Hepatocyte (in vitro differentiated cells): Measurements from ENCODE around the gene NBPF1. TPM values are rescaled to one million over a fixed set of nuclear protein-coding genes. Genes with fewer than 3 reads are reported as not detected.
"Not testable (repeated sequence)": the region's sequence is repeated elsewhere in the genome, so short reads cannot be mapped to it uniquely, and the experiment has no call there.

Experiments used
- DNase-seq: peaks from one replicate; pipeline ENCODE4 v3.0.0-alpha.2; 2016; ENCODE audit warnings: low spot score
- H2AFZ ChIP-seq: fragments of 200-600 bp; sonication (generic); 2 replicates; pipeline ENCODE4 v1.6.0; 2016; ENCODE audit warnings: antibody characterized with exemption, mild to moderate bottlenecking
- H3K27ac ChIP-seq: fragments of 200-600 bp; sonication (generic); 2 replicates; pipeline ENCODE4 v1.5.1; 2016; ENCODE audit warnings: mild to moderate bottlenecking
- H3K27me3 ChIP-seq: fragments of 200-600 bp; sonication (generic); 2 replicates; pipeline ENCODE4 v1.6.1; 2016
- H3K36me3 ChIP-seq: fragments of 200-600 bp; sonication (generic); replicated peaks from 2 replicates; pipeline ENCODE4 v1.5.1; 2016; ENCODE audit warnings: low read depth; ENCODE audit not compliant: insufficient read depth
- H3K4me1 ChIP-seq: fragments of 200-600 bp; sonication (generic); 2 replicates; pipeline ENCODE4 v1.5.1; 2016; ENCODE audit warnings: mild to moderate bottlenecking, moderate library complexity; ENCODE audit not compliant: insufficient read depth
- H3K4me2 ChIP-seq: fragments of 200-600 bp; sonication (generic); 2 replicates; pipeline ENCODE4 v1.6.0; 2016
- H3K4me3 ChIP-seq: fragments of 200-600 bp; sonication (generic); 2 replicates; pipeline ENCODE4 v1.5.1; 2016; ENCODE audit warnings: mild to moderate bottlenecking
- H3K79me2 ChIP-seq: fragments of 200-600 bp; sonication (generic); 2 replicates; pipeline ENCODE4 v1.6.0; 2017; ENCODE audit warnings: mild to moderate bottlenecking
- H3K9me2 ChIP-seq: fragments of 200-600 bp; sonication (generic); replicated peaks from 2 replicates; pipeline ENCODE4 v1.6.0; 2017; ENCODE audit warnings: mild to moderate bottlenecking; ENCODE audit not compliant: insufficient read depth
- H3K9me3 ChIP-seq: fragments of 200-600 bp; sonication (generic); 2 replicates; pipeline ENCODE4 v1.5.1; 2016; ENCODE audit warnings: low read depth, mild to moderate bottlenecking
- H4K20me1 ChIP-seq: fragments of 200-600 bp; sonication (generic); 2 replicates; pipeline ENCODE4 v1.6.0; 2016; ENCODE audit warnings: mild to moderate bottlenecking; ENCODE audit not compliant: insufficient read depth, poor library complexity, severe bottlenecking
- CTCF ChIP-seq: fragments of 200-600 bp; sonication (generic); IDR thresholded peaks from 2 replicates; pipeline ENCODE4 v1.5.1; 2016; ENCODE audit warnings: antibody characterized with exemption, mild to moderate bottlenecking; ENCODE audit not compliant: poor library complexity
- EZH2 ChIP-seq: fragments of 200-600 bp; sonication (generic); IDR thresholded peaks from 2 replicates; pipeline ENCODE4 v1.6.1; 2016; ENCODE audit warnings: antibody characterized with exemption, mild to moderate bottlenecking, borderline replicate concordance
- EZH2phosphoT487 ChIP-seq: fragments of 200-600 bp; sonication (generic); IDR thresholded peaks from one replicate; pipeline ENCODE4 v1.6.1; 2018; ENCODE audit warnings: antibody characterized with exemption, mild to moderate bottlenecking, low read depth, moderate library complexity; ENCODE audit not compliant: unreplicated experiment, severe bottlenecking
- WGBS: methylation state at CpG from one replicate; pipeline ENCODE4 v1.1.6; 2016; ENCODE audit warnings: low lambda C conversion rate; ENCODE audit errors: missing lambda C conversion rate; 5-methylcytosine and 5-hydroxymethylcytosine counted together
- polyA plus RNA-seq: library from polyadenylated mRNA; unstranded; fragments of >200 nt; fragmentation: Nextera tagmentation; extraction: Ambion mirVana; gene quantifications from 2 replicates; pipeline ENCODE4 v1.2.1, GENCODE V29; 2016
- total RNA-seq: library from RNA; depleted of rRNA; stranded (reverse); fragments of >200 nt; gene quantifications from 2 replicates; pipeline ENCODE4 v1.2.3, GENCODE V29; 2014

NBPF1 gene
- total and polyA plus RNA-seq, 2 experiments from 2014 or later, result 31.7 to 57.1 TPM

DNA sequence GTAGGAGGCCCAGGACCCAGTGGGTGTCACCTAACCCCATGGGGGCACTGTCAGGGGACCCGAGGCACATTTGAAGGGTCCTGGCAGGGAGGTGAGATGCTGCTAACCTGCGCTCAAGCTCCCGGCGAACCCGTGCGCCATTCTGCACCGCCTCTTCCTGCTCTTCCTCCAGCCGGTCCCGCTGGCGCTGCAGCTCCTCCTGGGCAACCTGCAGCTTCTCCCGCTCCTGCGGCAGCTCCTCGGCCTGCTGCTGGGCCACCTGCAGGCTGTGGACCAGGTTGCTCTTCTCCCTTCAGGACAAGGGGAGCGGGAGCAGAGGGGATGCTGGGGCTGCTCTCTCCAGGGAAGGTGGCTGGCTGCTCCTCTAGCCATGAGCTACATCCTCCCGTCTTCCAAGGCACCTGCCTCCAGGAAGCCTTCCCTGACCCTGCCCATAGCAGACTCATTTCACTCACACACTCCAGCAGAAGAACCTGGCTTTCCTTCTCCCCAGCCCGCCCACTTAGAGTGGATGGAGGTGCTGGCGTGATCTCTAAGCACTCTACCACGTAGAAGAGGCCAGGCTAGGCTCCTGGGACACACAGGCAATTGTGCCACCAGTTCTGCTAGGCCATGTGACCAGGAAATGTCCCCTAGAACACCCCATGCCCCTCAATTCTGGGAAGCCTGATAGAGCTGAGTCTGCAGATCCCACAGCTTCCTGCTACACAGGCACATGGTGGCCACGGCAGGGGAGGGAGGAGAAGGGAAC, 15.2 kb upstream of the NBPF1 start:
- Histone ChIP-seq H3K27ac (no peak overlapping the region), H3K4me1 (no peaks in the 10 kb centered on the region), H2AFZ (no peak overlapping the region), H3K9me3 (no peaks in the 10 kb centered on the region), H3K4me3 (no peak overlapping the region), H3K36me3 (peaks cover 6% of the 10 kb centered on the region), H3K9me2 (no peaks in the 10 kb centered on the region), H3K27me3 (no peaks in the 10 kb centered on the region), H3K4me2 (no peak overlapping the region), H3K79me2 (peaks cover 2% of the 10 kb centered on the region), H4K20me1 (no peaks in the 10 kb centered on the region)
- WGBS, result 92% methylated on average over 19 of the region's 19 CpGs
- no peak for DNase-seq
- TF ChIP-seq CTCF (no peak), EZH2phosphoT487 (no peak), EZH2 (no peak)

- WGBS, result 89% methylated on average over 15 of the region's 15 CpGs
- H3K27me3 ChIP-seq, H3K27ac ChIP-seq, H3K4me1 ChIP-seq, H4K20me1 ChIP-seq, H3K79me2 ChIP-seq, H3K36me3 ChIP-seq, H2AFZ ChIP-seq, H3K4me2 ChIP-seq, H3K4me3 ChIP-seq, H3K9me3 ChIP-seq, H3K9me2 ChIP-seq, DNase-seq: not testable (repeated sequence)
Observed at GRCh38 chr1:16626409-16626983, 13.1 kb upstream of the NBPF1 start.

DNA sequence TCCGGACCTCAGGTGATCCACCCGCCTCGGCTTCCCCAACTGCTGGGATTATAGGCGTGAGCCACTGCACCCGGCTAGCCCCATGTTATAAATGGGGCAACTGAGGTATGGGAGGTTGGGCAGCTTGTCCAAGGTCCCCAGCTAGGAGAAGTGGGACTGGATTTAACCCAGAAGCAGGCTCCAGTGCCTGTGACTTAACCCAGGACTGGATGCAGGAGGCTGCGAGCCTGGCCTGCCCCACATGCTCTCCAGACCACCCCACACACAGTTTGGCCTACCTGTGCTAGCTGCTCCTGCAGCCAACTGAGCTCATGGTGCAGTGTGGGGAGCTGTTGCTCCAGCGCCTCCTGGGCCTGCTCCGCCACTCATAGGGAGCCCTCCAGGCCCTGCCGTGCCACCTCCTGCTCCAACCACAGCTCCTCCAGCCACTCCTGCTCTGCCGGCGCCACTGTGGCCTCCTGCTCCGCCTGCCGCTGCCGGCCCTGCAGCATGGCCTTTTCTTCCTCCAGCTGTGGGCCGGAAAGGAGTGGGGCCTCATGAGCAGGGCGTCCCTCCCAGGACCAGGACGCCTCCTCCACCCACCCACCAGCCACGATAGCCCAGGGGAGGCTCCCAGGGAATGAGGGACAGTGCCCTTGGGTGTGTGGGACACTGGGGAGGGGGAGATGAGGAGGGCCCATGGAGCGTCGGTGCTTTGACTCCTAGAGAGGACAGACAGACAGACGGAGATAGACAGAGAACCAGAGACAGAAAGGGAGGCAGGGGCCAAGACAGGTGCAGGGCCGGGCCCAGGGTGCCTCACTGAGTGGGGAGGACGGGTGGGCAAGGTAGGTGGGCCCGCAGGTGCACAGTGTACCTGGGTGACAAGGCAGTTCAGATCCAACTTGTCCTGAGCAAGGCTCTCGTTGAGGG, 12.4 kb upstream of the NBPF1 start:
- Histone ChIP-seq H3K9me2 (no peaks in the 10 kb centered on the region), H3K27me3 (no peaks in the 10 kb centered on the region), H3K4me2 (no peak overlapping the region), H4K20me1 (no peaks in the 10 kb centered on the region), H3K27ac (no peak overlapping the region), H3K4me3 (no peak overlapping the region), H3K36me3 (peaks cover 1% of the 10 kb centered on the region), H3K79me2 (no peaks in the 10 kb centered on the region), H3K4me1 (no peaks in the 10 kb centered on the region), H2AFZ (no peak overlapping the region), H3K9me3 (no peaks in the 10 kb centered on the region)
- TF ChIP-seq EZH2phosphoT487 (no peak), EZH2 (no peak)
- WGBS, result 93% methylated on average over 25 of the region's 25 CpGs
- DNase-seq, result no peak

- not testable (repeated sequence) for DNase-seq, H3K79me2 ChIP-seq
Observed at GRCh38 chr1:16623812-16624719, 10.7 kb upstream of the NBPF1 start.

GRCh38 chr1:16623337-16623736, 10.0 kb upstream of the NBPF1 start:
- not testable (repeated sequence) for H2AFZ ChIP-seq, H3K27ac ChIP-seq, H3K9me2 ChIP-seq, H3K4me2 ChIP-seq, H3K4me3 ChIP-seq, H3K4me1 ChIP-seq, H3K36me3 ChIP-seq, DNase-seq, H4K20me1 ChIP-seq, H3K9me3 ChIP-seq, H3K27me3 ChIP-seq, H3K79me2 ChIP-seq
- 97% methylated on average over 7 of the region's 7 CpGs for WGBS

More at GRCh38 chr1:16623812-16624719, 10.7 kb upstream of the NBPF1 start:
- not testable (repeated sequence) for H3K4me3 ChIP-seq, H3K27ac ChIP-seq, H3K9me3 ChIP-seq, H3K36me3 ChIP-seq, H2AFZ ChIP-seq, H3K9me2 ChIP-seq, H3K4me1 ChIP-seq, H4K20me1 ChIP-seq, H3K4me2 ChIP-seq, H3K27me3 ChIP-seq
- 94% methylated on average over 27 of the region's 27 CpGs for WGBS

DNA sequence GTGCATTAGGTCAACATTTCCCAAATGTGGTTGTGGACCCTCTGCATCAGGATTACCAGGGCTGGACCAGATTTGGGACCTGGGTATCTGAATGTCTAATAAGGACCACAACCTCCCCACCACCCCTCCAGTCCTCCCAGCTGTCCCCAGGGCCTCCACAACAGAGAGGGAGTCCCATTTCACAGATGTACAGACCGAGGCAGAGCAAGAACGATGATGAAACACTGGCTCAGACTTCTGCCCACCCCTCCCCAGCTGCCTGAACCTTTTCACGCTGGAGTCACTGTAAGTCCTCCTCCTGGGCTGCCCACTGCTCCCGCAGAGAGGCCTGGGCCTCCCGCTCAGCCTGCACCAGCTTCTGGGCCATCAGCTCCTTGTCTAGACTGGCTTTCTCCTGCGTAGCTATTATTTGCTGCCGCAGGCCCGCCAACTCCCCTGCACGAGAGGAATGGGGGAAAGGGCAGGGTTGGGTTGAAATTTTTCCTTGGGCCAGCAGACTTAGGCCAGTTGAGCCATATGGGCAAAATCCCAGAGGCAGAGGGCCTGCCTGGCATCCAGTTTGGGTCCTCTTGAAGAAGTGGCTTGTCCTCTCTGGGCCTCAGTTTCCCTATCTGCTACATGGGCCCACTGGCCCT, 8.4 kb upstream of the NBPF1 start:
- not testable (repeated sequence) for H3K27me3 ChIP-seq, H3K4me2 ChIP-seq, H2AFZ ChIP-seq, H3K9me3 ChIP-seq, H3K9me2 ChIP-seq, H3K4me1 ChIP-seq, H3K27ac ChIP-seq, H3K36me3 ChIP-seq, H4K20me1 ChIP-seq, H3K4me3 ChIP-seq, DNase-seq, H3K79me2 ChIP-seq
- WGBS, result 95% methylated on average over 9 of the region's 9 CpGs
